Effector memory CD4-positive, alpha-beta T cell (primary cell): ENCODE data around the gene TOR1AIP1.
"Not testable (repeated sequence)": the region's sequence is repeated elsewhere in the genome, so short reads cannot be mapped to it uniquely, and the experiment has no call there.

ENCODE experiments used
- DNase-seq, 3 donors: peaks; one replicate each; pipeline ENCODE4 v3.0.0-alpha.2; 2020
- H3K27ac ChIP-seq: 2 replicates; pipeline ENCODE4 v1.7.0; 2013; ENCODE audit warnings: mild to moderate bottlenecking, low read length, moderate library complexity; ENCODE audit not compliant: insufficient read depth, poor library complexity, severe bottlenecking
- H3K27me3 ChIP-seq: replicated peaks from 2 replicates; pipeline ENCODE4 v1.7.0; 2013; ENCODE audit warnings: mild to moderate bottlenecking, low read length; ENCODE audit not compliant: insufficient read depth, control insufficient read depth, poor library complexity, severe bottlenecking
- H3K36me3 ChIP-seq: 2 replicates; pipeline ENCODE4 v1.7.0; 2013; ENCODE audit warnings: mild to moderate bottlenecking, low read length, moderate library complexity; ENCODE audit not compliant: control insufficient read depth, insufficient read depth
- H3K4me1 ChIP-seq: 2 replicates; pipeline ENCODE4 v1.7.0; 2013; ENCODE audit warnings: low read length, mild to moderate bottlenecking; ENCODE audit not compliant: control insufficient read depth, insufficient read depth, poor library complexity, severe bottlenecking
- H3K4me3 ChIP-seq: 2 replicates; pipeline ENCODE4 v1.7.0; 2013; ENCODE audit warnings: low read length, low read depth, mild to moderate bottlenecking; ENCODE audit not compliant: insufficient read depth, poor library complexity, severe bottlenecking
- H3K9me3 ChIP-seq: 2 replicates; pipeline ENCODE4 v1.7.0; 2013; ENCODE audit warnings: mild to moderate bottlenecking, low read length, moderate library complexity; ENCODE audit not compliant: control insufficient read depth
- total RNA-seq, 3 donors: gene quantifications; one replicate each; lab custom pipeline; 2026; lab: John Stamatoyannopoulos, UW

The TOR1AIP1 gene, protein sequence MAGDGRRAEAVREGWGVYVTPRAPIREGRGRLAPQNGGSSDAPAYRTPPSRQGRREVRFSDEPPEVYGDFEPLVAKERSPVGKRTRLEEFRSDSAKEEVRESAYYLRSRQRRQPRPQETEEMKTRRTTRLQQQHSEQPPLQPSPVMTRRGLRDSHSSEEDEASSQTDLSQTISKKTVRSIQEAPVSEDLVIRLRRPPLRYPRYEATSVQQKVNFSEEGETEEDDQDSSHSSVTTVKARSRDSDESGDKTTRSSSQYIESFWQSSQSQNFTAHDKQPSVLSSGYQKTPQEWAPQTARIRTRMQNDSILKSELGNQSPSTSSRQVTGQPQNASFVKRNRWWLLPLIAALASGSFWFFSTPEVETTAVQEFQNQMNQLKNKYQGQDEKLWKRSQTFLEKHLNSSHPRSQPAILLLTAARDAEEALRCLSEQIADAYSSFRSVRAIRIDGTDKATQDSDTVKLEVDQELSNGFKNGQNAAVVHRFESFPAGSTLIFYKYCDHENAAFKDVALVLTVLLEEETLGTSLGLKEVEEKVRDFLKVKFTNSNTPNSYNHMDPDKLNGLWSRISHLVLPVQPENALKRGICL
- total RNA-seq = 138 to 181 (median 143) reads per million in 3 donors

DNA sequence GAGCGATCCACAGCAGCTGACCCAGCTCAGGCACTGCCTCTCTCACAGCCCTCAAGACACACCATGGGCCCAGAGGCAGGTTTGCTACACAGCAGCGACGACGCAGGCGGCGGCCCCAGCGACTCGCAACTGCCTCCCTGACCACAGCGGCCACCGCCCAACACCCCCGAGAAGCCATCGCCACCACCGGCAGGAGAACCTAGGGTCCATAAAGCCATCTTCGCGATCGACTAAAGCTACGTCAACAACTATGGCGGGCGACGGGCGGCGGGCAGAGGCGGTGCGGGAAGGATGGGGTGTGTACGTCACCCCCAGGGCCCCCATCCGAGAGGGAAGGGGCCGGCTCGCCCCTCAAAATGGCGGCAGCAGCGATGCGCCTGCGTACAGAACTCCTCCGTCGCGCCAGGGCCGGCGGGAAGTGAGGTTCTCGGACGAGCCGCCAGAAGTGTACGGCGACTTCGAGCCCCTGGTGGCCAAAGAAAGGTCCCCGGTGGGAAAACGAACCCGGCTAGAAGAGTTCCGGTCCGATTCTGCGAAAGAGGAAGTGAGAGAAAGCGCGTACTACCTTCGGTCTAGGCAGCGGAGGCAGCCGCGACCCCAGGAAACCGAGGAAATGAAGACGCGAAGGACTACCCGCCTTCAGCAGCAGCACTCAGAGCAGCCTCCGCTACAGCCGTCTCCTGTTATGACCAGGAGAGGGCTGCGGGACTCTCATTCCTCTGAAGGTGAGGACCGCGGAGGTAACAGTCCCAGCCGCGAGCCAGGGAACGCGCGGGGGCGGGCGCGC is at the start of gene TOR1AIP1:
Gene TOR1AIP1 (plus strand): TSS at position 33 of the 787 bp plus-strand sequence. CDS start 218 bp downstream, at position 251.
- peak; percentile 96 for DNase-seq
- no peaks in the 10 kb centered on the region for H3K27me3 ChIP-seq
- H3K4me3 ChIP-seq = peak within 1 kb of the TSS; percentile 81
- H3K36me3 ChIP-seq = peaks cover 11% of the 10 kb centered on the region
- peaks cover 20% of the 10 kb centered on the region for H3K4me1 ChIP-seq
- H3K9me3 ChIP-seq = no peaks in the 10 kb centered on the region
- peak within 1 kb of the TSS; percentile 99 for H3K27ac ChIP-seq

DNA sequence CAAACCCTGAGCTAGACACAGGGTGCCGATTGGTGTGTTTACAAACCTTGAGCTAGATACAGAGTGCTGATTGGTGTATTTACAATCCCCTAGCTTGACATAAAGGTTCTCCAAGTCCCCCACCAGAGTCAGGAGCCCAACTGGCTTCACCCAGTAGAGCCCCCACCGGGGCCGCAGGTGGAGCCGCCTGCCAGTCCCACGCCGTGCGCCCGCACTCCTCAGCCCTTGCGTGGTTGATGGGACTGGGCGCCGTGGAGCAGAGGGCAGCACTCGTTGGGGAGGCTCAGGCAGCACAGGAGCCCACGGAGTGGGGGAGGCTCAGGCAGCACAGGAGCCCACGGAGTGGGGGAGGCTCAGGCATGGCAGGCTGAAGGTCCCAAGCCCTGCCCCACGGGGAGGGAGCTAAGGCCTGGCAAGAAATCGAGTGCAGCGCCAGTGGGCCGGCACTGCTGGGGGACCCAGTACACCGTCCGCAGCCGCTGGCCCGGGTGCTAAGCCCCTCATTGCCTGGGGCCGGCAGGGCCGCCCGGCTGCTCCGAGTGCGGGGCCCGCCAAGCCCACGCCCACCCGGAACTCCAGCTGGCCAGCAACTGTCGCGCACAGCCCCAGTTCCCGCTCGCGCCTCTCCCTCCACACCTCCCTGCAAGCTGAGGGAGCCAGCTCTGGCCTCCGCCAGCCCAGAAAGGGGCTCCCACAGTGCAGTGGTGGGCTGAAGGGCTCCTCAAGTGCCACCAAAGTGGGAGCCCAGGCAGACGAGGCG is 45.2 kb upstream of the TOR1AIP1 start:
- H3K27me3 ChIP-seq = not testable (repeated sequence)

DNA sequence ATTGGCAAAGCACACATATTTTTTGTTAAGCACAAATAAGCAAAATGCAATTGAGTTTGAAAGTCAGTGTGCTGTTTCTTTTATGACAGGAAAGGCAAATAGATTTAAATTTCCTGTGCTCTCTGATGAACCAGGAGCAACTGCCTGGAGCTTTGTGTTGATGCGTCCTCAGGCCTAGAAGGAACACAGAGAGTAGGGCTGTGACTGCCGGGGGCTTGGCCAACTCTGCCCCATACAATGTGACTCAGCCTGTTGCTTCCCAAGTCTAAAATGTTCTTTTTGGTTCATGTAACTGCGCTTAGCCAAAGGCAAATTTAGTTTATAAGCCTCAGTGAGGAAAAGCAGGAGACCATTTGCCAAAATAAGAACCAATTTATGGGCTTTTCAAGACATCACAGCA is 42.0 kb upstream of the TOR1AIP1 start:
- no peaks in the 10 kb centered on the region for H3K27me3 ChIP-seq
- no peak overlapping the region for H3K27ac ChIP-seq
- no peaks in the 10 kb centered on the region for H3K4me1 ChIP-seq
- peaks cover 8% of the 10 kb centered on the region for H3K36me3 ChIP-seq
- H3K9me3 ChIP-seq = no peaks in the 10 kb centered on the region
- no peak overlapping the region for H3K4me3 ChIP-seq
- DNase-seq = no peak

More for the DNA sequence above, 45.2 kb upstream of the TOR1AIP1 start:
- H3K36me3 ChIP-seq, H3K27ac ChIP-seq, H3K4me1 ChIP-seq, H3K9me3 ChIP-seq, DNase-seq, H3K4me3 ChIP-seq: not testable (repeated sequence)

DNA sequence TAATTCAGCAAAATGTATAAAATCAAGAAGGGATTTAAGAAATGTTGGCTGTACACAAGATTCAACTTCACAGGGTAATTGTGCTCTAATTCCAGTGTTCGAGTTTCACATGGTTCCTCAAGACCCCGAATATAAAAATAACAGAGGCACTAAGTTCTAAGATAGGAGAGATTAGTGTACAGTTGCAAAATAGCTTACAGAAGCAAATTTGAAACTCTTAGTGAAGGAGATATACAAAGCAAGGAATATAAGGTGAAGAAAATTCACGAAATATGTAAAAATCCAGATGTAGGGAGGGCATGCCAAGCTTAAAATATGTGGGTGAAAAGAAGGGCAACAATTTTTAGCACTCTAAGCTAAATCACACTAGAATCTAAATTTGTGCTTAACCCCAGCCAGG is 33.9 kb upstream of the TOR1AIP1 start:
- Histone ChIP-seq H3K36me3 (peaks cover 54% of the 10 kb centered on the region), H3K4me3 (no peak overlapping the region), H3K27ac (no peak overlapping the region), H3K9me3 (no peaks in the 10 kb centered on the region), H3K4me1 (no peaks in the 10 kb centered on the region), H3K27me3 (no peaks in the 10 kb centered on the region)
- DNase-seq = no peak

DNA sequence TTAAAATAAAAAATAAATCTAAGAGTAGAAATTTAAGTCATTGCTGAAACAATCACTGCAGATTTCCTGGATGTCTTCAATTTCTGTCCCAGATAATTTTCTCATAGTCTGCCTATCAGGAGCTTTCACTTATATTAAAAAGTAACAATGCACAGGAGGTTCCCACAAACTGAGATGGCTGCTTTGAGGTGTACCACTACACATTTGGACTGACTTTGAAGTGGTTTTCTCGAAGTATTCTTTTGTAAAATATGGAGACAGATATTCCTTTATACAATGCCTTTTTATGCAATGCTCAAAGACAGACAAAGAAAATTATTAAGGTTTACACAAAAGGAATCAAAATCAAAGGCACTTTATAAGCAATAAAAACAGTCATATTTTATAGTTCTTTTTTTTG is 29.0 kb upstream of the TOR1AIP1 start:
- no peaks in the 10 kb centered on the region for H3K4me1 ChIP-seq
- H3K27ac ChIP-seq = no peak overlapping the region
- H3K36me3 ChIP-seq = peaks cover 36% of the 10 kb centered on the region
- H3K9me3 ChIP-seq = no peaks in the 10 kb centered on the region
- H3K4me3 ChIP-seq = no peak overlapping the region
- no peaks in the 10 kb centered on the region for H3K27me3 ChIP-seq
- no peak for DNase-seq

DNA sequence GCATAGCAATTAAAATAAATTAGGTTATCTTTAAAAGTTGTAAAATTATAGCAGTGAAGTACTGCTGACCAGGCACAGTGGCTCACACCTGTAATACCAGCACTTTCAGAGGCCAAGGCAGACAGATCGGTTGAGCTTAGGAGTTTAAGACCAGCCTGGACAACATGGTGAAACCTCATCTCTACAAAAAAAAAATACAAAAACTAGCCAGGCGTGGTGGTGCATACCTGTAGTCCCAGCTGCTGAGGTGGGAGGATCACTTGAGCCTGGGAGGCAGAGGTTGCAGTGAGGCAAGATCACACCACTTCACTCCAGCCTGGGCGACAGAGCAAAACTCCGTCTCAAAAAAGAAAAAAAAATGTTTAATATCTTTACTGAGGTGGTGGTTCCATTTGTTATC is 26.3 kb upstream of the TOR1AIP1 start:
- not testable (repeated sequence) for DNase-seq, H3K27me3 ChIP-seq, H3K9me3 ChIP-seq, H3K4me1 ChIP-seq, H3K4me3 ChIP-seq, H3K27ac ChIP-seq
- peaks cover 15% of the 10 kb centered on the region for H3K36me3 ChIP-seq

DNA sequence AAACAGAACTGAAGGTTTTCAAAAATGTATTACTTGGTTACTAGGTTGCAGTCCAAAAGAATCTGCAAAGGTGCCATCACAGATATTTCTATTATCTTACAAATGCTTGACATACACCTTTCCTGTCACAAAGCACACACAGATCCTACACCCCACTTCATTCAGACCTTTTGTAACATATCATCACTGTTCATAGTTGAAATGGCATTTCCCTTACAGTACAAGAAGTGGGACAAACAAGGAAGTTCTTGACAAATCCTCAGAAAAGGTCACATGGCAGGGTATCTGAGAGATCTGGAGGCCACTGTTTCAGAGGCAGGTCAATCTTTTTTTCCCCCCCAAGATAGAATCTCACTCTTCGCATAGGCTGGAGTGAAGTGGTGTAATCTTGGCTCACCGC is 25.8 kb upstream of the TOR1AIP1 start:
- Histone ChIP-seq H3K4me3 (no peak overlapping the region), H3K36me3 (peaks cover 13% of the 10 kb centered on the region), H3K4me1 (no peaks in the 10 kb centered on the region), H3K27ac (no peak overlapping the region), H3K9me3 (no peaks in the 10 kb centered on the region), H3K27me3 (no peaks in the 10 kb centered on the region)
- no peak for DNase-seq

DNA sequence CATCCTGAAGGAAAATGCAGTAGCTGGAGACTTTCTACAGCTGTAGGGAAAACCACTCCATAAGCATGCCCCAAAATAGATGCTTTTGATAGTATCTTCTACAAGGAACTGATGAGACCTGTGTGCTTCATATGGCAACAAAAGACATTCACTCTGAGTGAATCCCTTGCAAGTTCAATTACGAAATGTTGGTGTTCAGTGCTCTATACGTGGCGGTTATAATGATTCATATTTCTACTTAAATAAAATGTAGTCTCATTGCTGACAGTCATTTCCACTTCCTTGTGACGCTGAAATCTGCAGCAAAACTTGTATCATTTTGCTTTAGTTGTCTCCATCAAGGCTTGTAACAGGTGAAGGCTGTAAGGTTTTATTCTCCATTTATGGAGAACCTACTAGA is 25.1 kb upstream of the TOR1AIP1 start:
- no peak overlapping the region for H3K27ac ChIP-seq

DNA sequence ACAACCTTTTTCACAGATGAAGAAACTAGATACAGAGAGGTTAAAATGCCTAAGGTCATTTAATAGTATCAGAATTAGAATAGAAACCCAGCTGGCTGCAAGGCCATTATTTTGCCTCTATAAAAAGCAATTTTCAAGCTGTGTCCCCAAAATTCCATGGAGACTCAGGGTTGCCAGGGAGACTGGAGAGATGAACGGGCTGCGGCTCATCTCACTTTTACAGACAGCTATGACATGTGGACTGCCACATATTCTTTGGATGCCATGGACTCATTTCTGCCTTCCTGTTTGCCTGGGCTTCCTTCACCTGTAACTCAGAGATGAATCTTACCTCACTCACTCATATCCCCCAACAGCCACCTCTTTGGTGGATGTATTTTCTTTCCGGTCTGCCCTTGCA is 21.4 kb upstream of the TOR1AIP1 start:
- no peak overlapping the region for H3K4me3 ChIP-seq
- no peaks in the 10 kb centered on the region for H3K9me3 ChIP-seq
- no peak for DNase-seq
- H3K27me3 ChIP-seq = no peaks in the 10 kb centered on the region
- H3K4me1 ChIP-seq = no peaks in the 10 kb centered on the region
- H3K27ac ChIP-seq = no peak overlapping the region
- H3K36me3 ChIP-seq = peaks cover 31% of the 10 kb centered on the region

More for the DNA sequence above, 25.1 kb upstream of the TOR1AIP1 start:
- Histone ChIP-seq H3K4me1 (no peaks in the 10 kb centered on the region), H3K36me3 (peaks cover 13% of the 10 kb centered on the region), H3K9me3 (no peaks in the 10 kb centered on the region), H3K27me3 (no peaks in the 10 kb centered on the region), H3K4me3 (no peak overlapping the region)
- no peak for DNase-seq
